ENCODE results near the gene PKM. TPM values are rescaled to one million over a fixed set of nuclear protein-coding genes. Genes with fewer than 3 reads are reported as not detected.

Gene PKM
- polyA plus RNA-seq, 4 donors = 320 to 718 (median 630) TPM

DNA sequence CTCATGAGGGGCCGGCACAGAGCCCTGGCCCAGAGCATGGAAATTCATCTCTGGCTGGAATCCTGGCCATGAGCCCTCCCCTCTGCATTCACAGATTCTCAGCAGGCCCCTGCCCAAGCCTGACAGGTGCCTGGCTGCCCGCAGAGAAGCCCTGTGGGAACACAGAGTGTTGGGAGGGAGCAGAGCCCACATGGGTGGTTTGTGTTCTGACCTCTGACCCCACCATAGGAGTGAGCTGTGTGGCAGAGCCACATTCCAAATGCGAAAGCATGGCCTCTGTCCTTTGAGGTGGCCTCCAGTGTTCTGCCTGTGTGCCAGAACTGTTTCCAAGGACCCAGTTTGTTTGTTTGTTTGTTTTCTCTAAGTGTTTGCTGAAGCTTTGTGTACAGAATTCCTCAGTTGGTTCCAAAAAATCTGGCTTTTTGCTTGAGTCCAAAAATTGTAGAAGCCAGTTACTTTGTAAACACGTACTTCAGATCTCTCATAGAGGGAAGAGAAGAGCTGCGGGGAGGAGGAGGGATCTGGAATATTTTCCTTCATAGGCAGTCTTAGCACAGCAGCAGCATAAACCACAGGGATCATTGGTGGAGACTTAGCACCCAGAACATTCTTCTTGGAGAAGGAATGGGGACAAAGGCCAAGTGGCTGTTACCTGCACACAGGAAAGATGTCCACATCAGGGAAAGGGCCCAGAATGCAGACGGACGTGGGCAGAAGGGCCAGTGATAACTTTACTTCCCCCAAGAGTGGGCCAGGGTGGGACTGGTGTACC, 69.4 kb downstream of the PKM start:
- DNase-seq (ENCODE audit: low read depth in 4 of 4, low spot score in 3 of 4) = no peak

DNA sequence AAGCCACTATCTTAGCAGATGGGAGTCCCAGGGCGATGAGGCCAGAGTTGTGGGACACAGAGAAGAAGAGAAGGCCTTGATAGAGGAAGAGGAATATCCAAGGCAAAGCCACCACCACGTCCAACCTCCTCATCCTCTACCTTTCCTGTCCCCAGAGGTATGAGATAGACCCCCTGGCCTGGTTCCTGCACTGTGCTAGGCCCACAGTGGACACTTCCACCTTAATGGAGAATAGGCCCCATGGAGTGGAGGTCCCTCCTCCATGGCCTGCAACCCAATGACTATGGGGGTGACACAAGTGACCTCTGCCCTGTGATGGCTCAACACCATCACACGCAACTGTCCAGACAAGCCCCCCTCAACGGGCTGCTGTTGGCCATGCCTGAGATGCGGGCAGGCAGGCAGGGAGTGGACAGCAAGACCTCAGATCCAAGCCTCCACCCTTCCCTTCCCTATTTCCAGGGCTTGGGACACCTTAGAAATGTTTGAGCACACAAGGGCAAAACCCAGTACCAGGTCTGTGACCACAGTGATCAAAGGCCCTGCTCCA, 70.2 kb downstream of the PKM start:
- no peak for DNase-seq (ENCODE audit: low read depth in 4 of 4, low spot score in 3 of 4)

- DNase-seq (ENCODE audit: low read depth in 4 of 4, low spot score in 3 of 4) = no peak
These were observed 74.1 kb downstream of the PKM start for GRCh38 chr15:72156928-72157327.

GRCh38 chr15:72155635-72156616, 75.1 kb downstream of the PKM start:
- peak; percentile 70 to 84 (median 82) for DNase-seq (ENCODE audit: low read depth in 4 of 4, low spot score in 3 of 4)

- DNase-seq (ENCODE audit: low read depth in 4 of 4, low spot score in 3 of 4) = peak; percentile 63 to 84 (median 76)
These were observed 75.9 kb downstream of the PKM start for GRCh38 chr15:72155003-72155621.

DNA sequence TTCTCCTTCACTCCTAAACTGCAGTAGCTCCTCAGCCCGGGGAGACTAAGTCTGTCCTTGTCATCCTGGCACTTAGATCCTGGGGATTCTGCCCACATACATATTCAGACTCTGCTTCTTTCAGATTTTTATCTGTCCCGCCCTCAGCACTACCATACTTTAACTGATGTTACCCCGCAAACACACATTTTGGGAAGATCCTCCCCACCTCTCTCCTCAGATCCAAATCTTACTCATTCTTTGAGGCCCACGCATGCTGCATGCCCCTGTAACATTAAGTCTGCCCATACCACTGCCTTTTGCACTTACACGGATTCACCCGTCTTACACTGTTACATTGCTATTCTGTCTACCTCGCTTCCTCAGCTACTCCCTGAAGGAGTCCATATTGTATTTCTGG, 76.7 kb downstream of the PKM start:
- no peak for DNase-seq (ENCODE audit: low read depth in 4 of 4, low spot score in 3 of 4)

DNA sequence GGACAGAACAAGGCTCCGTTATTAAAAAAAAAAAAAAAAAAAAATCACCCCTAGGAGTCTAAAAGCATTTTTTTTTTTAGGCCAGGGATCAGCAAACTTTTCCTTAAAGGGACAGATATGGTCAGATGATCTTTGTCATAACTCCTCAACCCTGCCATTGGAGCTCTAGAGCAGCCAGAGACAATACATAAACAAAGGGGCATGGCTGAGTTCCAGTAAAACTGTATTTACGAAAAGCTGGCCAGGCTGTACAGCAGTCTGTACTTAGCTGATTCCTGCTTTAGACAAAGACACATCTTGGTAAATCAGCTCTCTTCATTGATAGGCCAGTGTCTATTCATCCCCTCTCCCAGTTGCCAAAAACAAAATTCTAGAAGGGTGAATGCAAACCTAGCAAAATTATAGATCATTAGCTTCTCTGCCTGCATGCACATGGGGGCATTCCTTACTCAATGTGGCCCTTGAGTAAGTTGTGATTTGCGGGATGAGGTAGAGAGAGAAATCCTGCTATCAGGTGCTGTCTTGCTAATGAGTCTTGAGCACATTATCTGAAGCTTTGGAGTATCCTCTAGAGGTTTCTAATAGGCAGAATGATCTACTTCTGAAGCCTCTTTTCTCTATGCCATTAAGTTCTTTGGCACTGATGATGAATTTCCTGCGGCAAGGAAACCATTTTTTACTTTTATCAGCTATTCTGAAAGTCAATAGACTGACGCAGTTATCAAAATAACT, 77.6 kb downstream of the PKM start:
- DNase-seq (ENCODE audit: low read depth in 4 of 4, low spot score in 3 of 4) = no peak

Other genes starting within 250 kb of the PKM start
- gene MYO9A, start 113.0 kb downstream of the PKM start, polyA plus RNA-seq (ENCODE audit: insufficient read length in 4 of 4) = 10 to 100 TPM; 29.7 to 39.2 (median 34.3) TPM
- 1 to 10 TPM; 3.5 to 8.8 (median 6.8) TPM for gene SENP8, start 112.8 kb downstream of the PKM start, polyA plus RNA-seq (ENCODE audit: insufficient read length in 4 of 4)
- gene GRAMD2A, start 33.4 kb downstream of the PKM start, polyA plus RNA-seq (ENCODE audit: insufficient read length in 4 of 4) = 10 to 100 TPM in 1 of 4 donors, 1 to 10 TPM in 2, under 1 TPM in 1; 0.23 to 11.0 (median 7.2) TPM
- gene PARP6, start 41.4 kb upstream of the PKM start, polyA plus RNA-seq (ENCODE audit: insufficient read length in 4 of 4) = 100 to 1,000 TPM in 1 of 4 donors, 10 to 100 TPM in 3; 95.7 to 148 (median 97.9) TPM
- gene CELF6, start 89.0 kb upstream of the PKM start, polyA plus RNA-seq (ENCODE audit: insufficient read length in 4 of 4) = 1 to 10 TPM; 2.1 to 5.6 (median 4.2) TPM
- 100 to 1,000 TPM in 3 of 4 donors, 10 to 100 TPM in 1; 89.7 to 122 (median 114) TPM for gene HEXA, start 144.8 kb upstream of the PKM start, polyA plus RNA-seq (ENCODE audit: insufficient read length in 4 of 4)
- not detected for gene TMEM202, start 167.1 kb upstream of the PKM start, polyA plus RNA-seq (ENCODE audit: insufficient read length in 4 of 4)
- gene ARIH1, start 243.1 kb upstream of the PKM start, polyA plus RNA-seq (ENCODE audit: insufficient read length in 4 of 4) = 100 to 1,000 TPM; 183 to 219 (median 199) TPM